H9 (cell line): ENCODE measurements around the gene LMNTD2. TPM values are rescaled to one million over a fixed set of nuclear protein-coding genes. Genes with fewer than 3 reads are reported as not detected.

Experiments used
- DNase-seq: peaks from one replicate; pipeline ENCODE4 v3.0.0-alpha.2; 2017
- H2AFZ ChIP-seq: one replicate; pipeline ENCODE4 v1.6.1; 2013; ENCODE audit warnings: mild to moderate bottlenecking, low read length, control low read depth, moderate library complexity
- H2AK5ac ChIP-seq: 2 replicates; pipeline ENCODE4 v1.6.1; 2013; ENCODE audit warnings: low read length, control low read depth, mixed read lengths; ENCODE audit not compliant: insufficient read length
- H2BK120ac ChIP-seq: one replicate; pipeline ENCODE4 v1.6.1; 2013; ENCODE audit warnings: low read depth, mild to moderate bottlenecking, low read length, control low read depth, inconsistent platforms; ENCODE audit not compliant: poor library complexity, severe bottlenecking
- H2BK12ac ChIP-seq: 2 replicates; pipeline ENCODE4 v1.6.1; 2013; ENCODE audit warnings: low read length, control low read depth, mixed read lengths, low read depth; ENCODE audit not compliant: insufficient read length
- H2BK15ac ChIP-seq: 2 replicates; pipeline ENCODE4 v1.6.1; 2013; ENCODE audit warnings: low read depth, low read length, control low read depth
- H2BK20ac ChIP-seq: one replicate; pipeline ENCODE4 v1.6.1; 2013; ENCODE audit warnings: low read depth, mild to moderate bottlenecking, low read length, control low read depth, inconsistent platforms; ENCODE audit not compliant: poor library complexity, severe bottlenecking
- H2BK5ac ChIP-seq: 2 replicates; pipeline ENCODE4 v1.6.1; 2013; ENCODE audit warnings: low read length, control low read depth, mixed read lengths; ENCODE audit not compliant: insufficient read length
- H3K14ac ChIP-seq: 2 replicates; pipeline ENCODE4 v1.6.1; 2013; ENCODE audit warnings: low read length, control low read depth; ENCODE audit not compliant: insufficient read depth
- H3K18ac ChIP-seq: 2 replicates; pipeline ENCODE4 v1.6.1; 2013; ENCODE audit warnings: low read depth, mild to moderate bottlenecking, mixed read lengths, low read length, control low read depth; ENCODE audit not compliant: insufficient read length
- H3K23ac ChIP-seq: 2 replicates; pipeline ENCODE4 v1.6.1; 2013; ENCODE audit warnings: low read length, control low read depth, mixed read lengths, low read depth; ENCODE audit not compliant: insufficient read length
- H3K23me2 ChIP-seq: 2 replicates; pipeline ENCODE4 v1.6.1; 2013; ENCODE audit warnings: low read depth, mild to moderate bottlenecking, mixed read lengths, low read length, control low read depth; ENCODE audit not compliant: insufficient read length, poor library complexity, severe bottlenecking
- H3K27ac ChIP-seq: 2 replicates; pipeline ENCODE4 v1.5.1; 2013; ENCODE audit warnings: low read length, control low read depth, mixed read lengths, low read depth; ENCODE audit not compliant: insufficient read length
- H3K27me3 ChIP-seq: 2 replicates; pipeline ENCODE4 v1.6.1; 2013; ENCODE audit warnings: low read length, control low read depth, inconsistent platforms; ENCODE audit not compliant: insufficient read depth
- H3K4ac ChIP-seq: 2 replicates; pipeline ENCODE4 v1.6.1; 2013; ENCODE audit warnings: low read depth, mild to moderate bottlenecking, control low read depth, inconsistent platforms, low read length, moderate library complexity
- H3K4me1 ChIP-seq: 2 replicates; pipeline ENCODE4 v1.6.1; 2013; ENCODE audit warnings: low read length, control low read depth, inconsistent platforms; ENCODE audit not compliant: insufficient read depth
- H3K4me2 ChIP-seq: 2 replicates; pipeline ENCODE4 v1.6.1; 2013; ENCODE audit warnings: low read length, control low read depth, mixed read lengths; ENCODE audit not compliant: insufficient read length, insufficient read depth
- H3K56ac ChIP-seq: 2 replicates; pipeline ENCODE4 v1.6.1; 2013; ENCODE audit warnings: low read depth, mild to moderate bottlenecking, mixed read lengths, low read length, control low read depth; ENCODE audit not compliant: insufficient read length
- H3K79me1 ChIP-seq: 2 replicates; pipeline ENCODE4 v1.6.1; 2013; ENCODE audit warnings: low read depth, mild to moderate bottlenecking, moderate library complexity, low read length, control low read depth, inconsistent platforms; ENCODE audit not compliant: insufficient read depth, poor library complexity, severe bottlenecking
- H3K79me2 ChIP-seq: 2 replicates; pipeline ENCODE4 v1.6.1; 2013; ENCODE audit warnings: low read length, control low read depth, inconsistent platforms; ENCODE audit not compliant: insufficient read depth
- H3K9ac ChIP-seq: 2 replicates; pipeline ENCODE4 v1.6.1; 2013; ENCODE audit warnings: low read length, control low read depth, mixed read lengths; ENCODE audit not compliant: insufficient read length; ENCODE audit errors: extremely low read depth
- H3K9me3 ChIP-seq: one replicate; pipeline ENCODE4 v1.6.1; 2013; ENCODE audit warnings: low read depth, low read length, inconsistent platforms; ENCODE audit not compliant: control insufficient read depth
- H3T11ph ChIP-seq: one replicate; pipeline ENCODE4 v1.6.1; 2013; ENCODE audit warnings: mild to moderate bottlenecking, low read length, control low read depth, inconsistent platforms
- H4K20me1 ChIP-seq: one replicate; pipeline ENCODE4 v1.6.1; 2013; ENCODE audit not compliant: control insufficient read depth, insufficient read length, insufficient read depth
- H4K5ac ChIP-seq: 2 replicates; pipeline ENCODE4 v1.6.1; 2013; ENCODE audit warnings: low read depth, mild to moderate bottlenecking, mixed read lengths, low read length, control low read depth; ENCODE audit not compliant: insufficient read length
- H4K8ac ChIP-seq: replicated peaks from 2 replicates; pipeline ENCODE4 v1.6.1; 2013; ENCODE audit warnings: low read length, control low read depth, mixed read lengths, low read depth; ENCODE audit not compliant: insufficient read length
- H4K91ac ChIP-seq: 2 replicates; pipeline ENCODE4 v1.6.1; 2013; ENCODE audit warnings: low read depth, mild to moderate bottlenecking, moderate library complexity, mixed read lengths, low read length, control low read depth; ENCODE audit not compliant: insufficient read length
- H3K27ac Mint-ChIP-seq, 3 experiments: 2 replicates in 2 of 3; 3 replicates in 1 of 3; pipeline ENCODE4 v1.8.0; 2020 to 2021; ENCODE audit warnings: mixed read lengths in 3 of 3, mild to moderate bottlenecking in 1 of 3, moderate library complexity in 1 of 3
- H3K27me3 Mint-ChIP-seq: 2 replicates; pipeline ENCODE4 v1.8.0; 2021; ENCODE audit warnings: low read depth, mild to moderate bottlenecking, moderate library complexity, mixed read lengths
- H3K36me3 Mint-ChIP-seq, 3 experiments: 2 replicates in 2 of 3; 3 replicates in 1 of 3; pipeline ENCODE4 v1.8.0; 2020 to 2021; ENCODE audit warnings: low read depth in 3 of 3, mixed read lengths in 3 of 3; ENCODE audit not compliant: insufficient read depth in 1 of 3
- H3K4me1 Mint-ChIP-seq, 2 experiments: 2 replicates each; pipeline ENCODE4 v1.8.0; 2020; ENCODE audit warnings: mixed read lengths in 2 of 2
- H3K4me3 Mint-ChIP-seq, 2 experiments: 2 replicates in 1 of 2; 3 replicates in 1 of 2; pipeline ENCODE4 v1.8.0; 2020 to 2021; ENCODE audit warnings: mild to moderate bottlenecking in 2 of 2, mixed read lengths in 2 of 2, moderate library complexity in 1 of 2
- H3K9me3 Mint-ChIP-seq, 2 experiments: 2 replicates in 1 of 2; 3 replicates in 1 of 2; pipeline ENCODE4 v1.8.0; 2020; ENCODE audit warnings: mild to moderate bottlenecking in 2 of 2, mixed read lengths in 2 of 2, moderate library complexity in 1 of 2
- CTCF ChIP-seq: fragments of 200-600 bp; sonication (generic); conservative IDR thresholded peaks from 3 replicates; pipeline ENCODE4 v1.8.0; 2021; ENCODE audit warnings: antibody characterized with exemption, mild to moderate bottlenecking
- WGBS: extraction: QIAGEN DNeasy Blood & Tissue Kit; methylation state at CpG from one replicate; pipeline ENCODE4 v1.1.7; 2013; ENCODE audit warnings: missing lambda C conversion rate, low lambda C conversion rate, mixed read lengths; ENCODE audit not compliant: insufficient read length; ENCODE audit errors: extremely low coverage; 5-methylcytosine and 5-hydroxymethylcytosine counted together
- total RNA-seq: library from RNA; stranded (reverse); gene quantifications from 2 replicates; pipeline ENCODE4 v1.2.1, GENCODE V29; 2021

LMNTD2 gene
- total RNA-seq, 1 experiment from 2014 or later, result 4.7 TPM

- Mint-ChIP-seq H3K4me3 (peak overlapping the region in 1 of 2 experiments; percentile 51; a peak in 3 of 5 replicates), H3K9me3 (no peaks in the 10 kb centered on the region; a peak in 2 of 5 replicates), H3K4me1 (peaks cover 7 to 22% of the 10 kb centered on the region in 2 experiments), H3K27ac (no peak overlapping the region), H3K27me3 (peaks cover 34% of the 10 kb centered on the region), H3K36me3 (peaks cover 0 to 2% (median 0%) of the 10 kb centered on the region in 3 experiments; a peak in 5 of 7 replicates)
- no peaks in the 10 kb centered on the region for H4K20me1 ChIP-seq
- no peak overlapping the region for H4K8ac ChIP-seq
- no peak overlapping the region for H2AFZ ChIP-seq
- H2BK15ac ChIP-seq, result no peak overlapping the region
- H3K9ac ChIP-seq, result no peak overlapping the region
- H3K4me2 ChIP-seq, result no peak overlapping the region
- H3K9me3 ChIP-seq, result no peaks in the 10 kb centered on the region
- no peak overlapping the region; the same call in 1 of the 2 replicates for H3K14ac ChIP-seq
- peaks cover 5% of the 10 kb centered on the region; the same call in 1 of the 2 replicates for H3K27me3 ChIP-seq
- no peak for DNase-seq
- no peak for TF ChIP-seq CTCF
- no peak overlapping the region for H3K18ac ChIP-seq
- no peak overlapping the region for H2BK5ac ChIP-seq
- no peak overlapping the region for H2AK5ac ChIP-seq
- H3K23ac ChIP-seq, result no peak overlapping the region
- H3T11ph ChIP-seq, result no peak overlapping the region
- WGBS, result no CpG with 5 or more reads among the region's 24 CpGs
- no peak overlapping the region for H3K56ac ChIP-seq
- no peak overlapping the region for H2BK120ac ChIP-seq
- no peaks in the 10 kb centered on the region for H3K79me1 ChIP-seq
- H3K4ac ChIP-seq, result no peak overlapping the region
- no peaks in the 10 kb centered on the region for H3K4me1 ChIP-seq
- no peak overlapping the region for H4K5ac ChIP-seq
- peaks cover 12% of the 10 kb centered on the region for H3K23me2 ChIP-seq
- H2BK20ac ChIP-seq, result no peak overlapping the region
- no peak overlapping the region for H3K27ac ChIP-seq
- H2BK12ac ChIP-seq, result no peak overlapping the region
- H4K91ac ChIP-seq, result no peak overlapping the region
- no peaks in the 10 kb centered on the region for H3K79me2 ChIP-seq
These were observed 3.0 kb downstream of the LMNTD2 start for GRCh38 chr11:557328-558132.
